Stimulated activated CD8-positive, alpha-beta memory T cell treated with anti-CD3 and anti-CD28 coated beads, Interleukin-2, amount 100 ng/mL, for 1 hour (primary cell): ENCODE results near the gene KLF2.
"Not testable (repeated sequence)": the region's sequence is repeated elsewhere in the genome, so short reads cannot be mapped to it uniquely, and the experiment has no call there.

Experiments used
- DNase-seq, 2 donors: peaks; one replicate each; pipeline ENCODE4 v3.0.0-alpha.2; 2020; ENCODE audit warnings: low read depth in 2 of 2

The KLF2 gene

GRCh38 chr19:16324384-16325160 lies at the start of gene KLF2:
KLF2 (plus strand) TSS chr19:16324826; CDS start chr19:16324924, 98 bp downstream.
- DNase-seq: peak; percentile 89 to 93

- DNase-seq: no peak
Measured at GRCh38 chr19:16280306-16280705, 44.3 kb upstream of the KLF2 start.

GRCh38 chr19:16281743-16282142 lies 42.9 kb upstream of the KLF2 start:
- DNase-seq: no peak

GRCh38 chr19:16283210-16284061 lies 41.2 kb upstream of the KLF2 start:
- DNase-seq: peak in 1 of 2 donors; percentile 20

GRCh38 chr19:16284505-16284904 lies 40.1 kb upstream of the KLF2 start:
- DNase-seq: no peak

GRCh38 chr19:16285079-16285478 lies 39.5 kb upstream of the KLF2 start:
- not testable (repeated sequence) for DNase-seq

GRCh38 chr19:16285769-16286498 lies 38.7 kb upstream of the KLF2 start:
- DNase-seq: no peak

- DNase-seq: no peak
Measured at GRCh38 chr19:16288544-16288943, 36.1 kb upstream of the KLF2 start.

GRCh38 chr19:16289594-16289993 lies 35.0 kb upstream of the KLF2 start:
- no peak for DNase-seq

GRCh38 chr19:16290692-16291091 lies 33.9 kb upstream of the KLF2 start:
- DNase-seq: no peak

GRCh38 chr19:16293118-16294091 lies 31.2 kb upstream of the KLF2 start:
- DNase-seq: no peak

GRCh38 chr19:16295057-16295456 lies 29.6 kb upstream of the KLF2 start:
- no peak for DNase-seq

GRCh38 chr19:16296713-16297112 lies 27.9 kb upstream of the KLF2 start:
- DNase-seq: no peak

GRCh38 chr19:16297575-16298178 lies 26.9 kb upstream of the KLF2 start:
- DNase-seq: no peak

GRCh38 chr19:16298334-16298733 lies 26.3 kb upstream of the KLF2 start:
- DNase-seq: no peak

- DNase-seq: no peak
Measured at GRCh38 chr19:16301999-16302694, 22.5 kb upstream of the KLF2 start.

- no peak for DNase-seq
Measured at GRCh38 chr19:16303755-16304154, 20.9 kb upstream of the KLF2 start.

- not testable (repeated sequence) for DNase-seq
Measured at GRCh38 chr19:16304511-16304910, 20.1 kb upstream of the KLF2 start.

- not testable (repeated sequence) for DNase-seq
Measured at GRCh38 chr19:16305060-16305459, 19.6 kb upstream of the KLF2 start.
